ENCODE results near the gene GRIK2. TPM values are rescaled to one million over a fixed set of nuclear protein-coding genes. Genes with fewer than 3 reads are reported as not detected.

The GRIK2 gene
- total and polyA plus RNA-seq, 2 experiments from 2014 or later = 0.21 to 0.45 TPM

- Histone ChIP-seq H3K9me3 (ENCODE audit: low read depth) (no peaks in the 10 kb centered on the region), H3K4me3 (no peak overlapping the region), H3K27ac (no peak overlapping the region), H3K36me3 (no peaks in the 10 kb centered on the region), H3K4me1 (ENCODE audit: low read depth) (no peaks in the 10 kb centered on the region), H3K27me3 (no peaks in the 10 kb centered on the region)
- TF ChIP-seq, protein P1, sequence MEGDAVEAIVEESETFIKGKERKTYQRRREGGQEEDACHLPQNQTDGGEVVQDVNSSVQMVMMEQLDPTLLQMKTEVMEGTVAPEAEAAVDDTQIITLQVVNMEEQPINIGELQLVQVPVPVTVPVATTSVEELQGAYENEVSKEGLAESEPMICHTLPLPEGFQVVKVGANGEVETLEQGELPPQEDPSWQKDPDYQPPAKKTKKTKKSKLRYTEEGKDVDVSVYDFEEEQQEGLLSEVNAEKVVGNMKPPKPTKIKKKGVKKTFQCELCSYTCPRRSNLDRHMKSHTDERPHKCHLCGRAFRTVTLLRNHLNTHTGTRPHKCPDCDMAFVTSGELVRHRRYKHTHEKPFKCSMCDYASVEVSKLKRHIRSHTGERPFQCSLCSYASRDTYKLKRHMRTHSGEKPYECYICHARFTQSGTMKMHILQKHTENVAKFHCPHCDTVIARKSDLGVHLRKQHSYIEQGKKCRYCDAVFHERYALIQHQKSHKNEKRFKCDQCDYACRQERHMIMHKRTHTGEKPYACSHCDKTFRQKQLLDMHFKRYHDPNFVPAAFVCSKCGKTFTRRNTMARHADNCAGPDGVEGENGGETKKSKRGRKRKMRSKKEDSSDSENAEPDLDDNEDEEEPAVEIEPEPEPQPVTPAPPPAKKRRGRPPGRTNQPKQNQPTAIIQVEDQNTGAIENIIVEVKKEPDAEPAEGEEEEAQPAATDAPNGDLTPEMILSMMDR (IDR thresholded peaks at IDR 0.05; ENCODE audit: low read depth, low read length) = no peak
- DNase-seq (ENCODE audit: low read depth in 1 of 2, low spot score in 1 of 2) = no peak
Measured at GRCh38 chr6:101528801-101529200, 135.3 kb downstream of the GRIK2 start.

- Histone ChIP-seq H3K9me3 (ENCODE audit: low read depth) (no peaks in the 10 kb centered on the region), H3K4me3 (no peak overlapping the region), H3K27ac (no peak overlapping the region), H3K36me3 (no peaks in the 10 kb centered on the region), H3K4me1 (ENCODE audit: low read depth) (no peaks in the 10 kb centered on the region), H3K27me3 (no peaks in the 10 kb centered on the region)
- TF ChIP-seq, protein P1 (IDR thresholded peaks at IDR 0.05; ENCODE audit: low read depth, low read length) = no peak
- no peak for DNase-seq (ENCODE audit: low read depth in 1 of 2, low spot score in 1 of 2)
Measured at GRCh38 chr6:101531538-101531937, 138.0 kb downstream of the GRIK2 start.

GRCh38 chr6:101534386-101534785, 140.9 kb downstream of the GRIK2 start:
- H3K27ac ChIP-seq = no peak overlapping the region
- no peak for DNase-seq (ENCODE audit: low read depth in 1 of 2, low spot score in 1 of 2)
- H3K9me3 ChIP-seq (ENCODE audit: low read depth) = no peaks in the 10 kb centered on the region
- TF ChIP-seq, protein P1 (IDR thresholded peaks at IDR 0.05; ENCODE audit: low read depth, low read length) = no peak
- H3K36me3 ChIP-seq = no peaks in the 10 kb centered on the region
- no peak overlapping the region for H3K4me3 ChIP-seq
- no peaks in the 10 kb centered on the region for H3K4me1 ChIP-seq (ENCODE audit: low read depth)
- no peaks in the 10 kb centered on the region for H3K27me3 ChIP-seq

DNA sequence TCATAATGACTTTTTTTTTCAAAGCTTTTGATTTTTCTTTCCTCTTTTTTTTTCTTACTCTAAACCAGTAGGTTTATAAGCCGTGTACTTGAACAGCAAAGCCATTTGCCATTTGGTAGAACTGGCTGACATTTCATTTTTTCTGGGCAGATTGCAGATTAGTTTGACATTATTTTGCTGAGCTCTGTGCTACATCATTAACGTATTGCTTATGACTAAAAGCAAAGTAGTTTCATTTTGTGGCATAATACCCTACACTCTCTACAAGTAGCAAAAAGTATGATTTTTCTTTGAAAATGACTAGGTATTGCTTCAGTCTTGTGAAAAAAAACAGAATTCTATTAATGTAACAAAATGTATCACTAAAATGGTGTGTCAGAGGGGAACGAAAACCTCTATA, 141.3 kb downstream of the GRIK2 start:
- H3K4me3 ChIP-seq = no peak overlapping the region
- H3K27me3 ChIP-seq = no peaks in the 10 kb centered on the region
- no peaks in the 10 kb centered on the region for H3K36me3 ChIP-seq
- H3K9me3 ChIP-seq (ENCODE audit: low read depth) = no peaks in the 10 kb centered on the region
- DNase-seq (ENCODE audit: low read depth in 1 of 2, low spot score in 1 of 2) = no peak
- H3K27ac ChIP-seq = no peak overlapping the region
- no peaks in the 10 kb centered on the region for H3K4me1 ChIP-seq (ENCODE audit: low read depth)
- TF ChIP-seq, protein P1 (IDR thresholded peaks at IDR 0.05; ENCODE audit: low read depth, low read length) = no peak

GRCh38 chr6:101537753-101538316, 144.3 kb downstream of the GRIK2 start:
- TF ChIP-seq, protein P1 (IDR thresholded peaks at IDR 0.05; ENCODE audit: low read depth, low read length) = no peak

More at GRCh38 chr6:101537753-101538316, 144.3 kb downstream of the GRIK2 start:
- H3K4me1 ChIP-seq (ENCODE audit: low read depth) = no peaks in the 10 kb centered on the region
- no peak overlapping the region for H3K4me3 ChIP-seq
- H3K27ac ChIP-seq = no peak overlapping the region
- no peak for DNase-seq (ENCODE audit: low read depth in 1 of 2, low spot score in 1 of 2)
- no peaks in the 10 kb centered on the region for H3K36me3 ChIP-seq
- no peaks in the 10 kb centered on the region for H3K9me3 ChIP-seq (ENCODE audit: low read depth)
- H3K27me3 ChIP-seq = no peaks in the 10 kb centered on the region

All from cardiac muscle cell (in vitro differentiated cells and primary cell).